ENCODE data around the gene BAHD1. TPM values are rescaled to one million over a fixed set of nuclear protein-coding genes. Genes with fewer than 3 reads are reported as not detected.

Gene BAHD1
- total RNA-seq, 2 experiments from 2014 or later: 29.6 to 30.0 TPM

DNA sequence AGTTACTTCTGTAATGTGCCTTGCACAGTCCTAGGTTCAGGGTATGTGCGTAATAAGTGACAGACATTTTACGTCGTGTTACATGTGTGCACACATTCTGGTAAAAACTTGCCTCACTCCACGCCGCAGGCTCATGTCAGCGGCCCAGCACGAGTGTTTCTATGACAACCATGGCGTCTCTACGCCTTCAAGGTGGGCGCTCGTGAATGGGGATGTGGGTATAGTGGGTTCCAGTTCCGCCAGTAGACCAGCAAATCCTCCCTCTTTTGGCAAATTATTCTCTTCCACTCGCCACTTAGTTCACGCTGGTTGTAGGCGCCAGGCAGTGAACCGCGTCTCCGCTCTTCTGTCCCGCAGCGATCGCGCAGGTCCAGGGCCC lies 70.3 kb downstream of the BAHD1 start:
- Mint-ChIP-seq H3K4me3 (peak overlapping the region; percentile 85), H3K27me3 (peaks cover 78% of the 10 kb centered on the region), H3K36me3 (no peaks in the 10 kb centered on the region), H3K4me1 (peaks cover 27% of the 10 kb centered on the region), H3K27ac (no peak overlapping the region), H3K9me3 (no peaks in the 10 kb centered on the region)
- POLR2A ChIA-PET: no interaction called here
- ATAC-seq (ENCODE audit: low read depth): peak; percentile 41
- DNase-seq: no peak

DNA sequence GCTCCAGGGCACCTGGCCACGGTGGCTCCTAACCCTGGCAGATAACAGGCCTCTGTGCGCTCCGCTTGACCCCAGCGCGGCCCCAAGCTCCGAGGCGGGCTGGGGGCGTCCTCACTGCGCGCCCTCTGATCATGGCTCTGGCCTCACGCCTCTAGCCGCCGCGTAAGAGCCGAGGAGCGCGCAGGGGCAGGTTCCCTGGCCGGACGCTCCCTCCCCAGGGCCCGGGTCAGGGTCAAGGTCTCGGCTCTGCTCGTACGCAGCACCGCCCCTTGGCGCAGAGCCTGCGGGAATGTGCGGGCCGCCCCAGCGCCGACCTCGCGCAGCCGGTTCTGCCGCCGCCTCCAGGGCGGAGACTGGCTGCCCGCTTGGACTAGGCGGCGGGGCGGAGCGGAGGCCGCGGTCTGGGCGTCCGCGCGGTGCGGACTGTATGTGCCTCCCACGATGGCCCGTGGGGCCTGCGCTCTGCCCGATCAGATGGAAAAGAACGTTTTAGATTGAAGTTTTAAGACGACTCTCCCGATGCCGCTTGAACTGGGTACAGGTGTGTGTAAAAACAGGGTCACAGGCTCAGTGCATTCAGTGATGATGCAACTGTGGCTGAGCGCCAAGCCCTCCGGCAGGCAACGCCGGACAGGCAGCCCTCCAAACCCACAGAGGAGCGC lies 70.8 kb downstream of the BAHD1 start:
- Mint-ChIP-seq H3K4me1 (peaks cover 22% of the 10 kb centered on the region), H3K27ac (no peak overlapping the region), H3K36me3 (no peaks in the 10 kb centered on the region), H3K4me3 (peak overlapping the region; percentile 85), H3K27me3 (peaks cover 76% of the 10 kb centered on the region), H3K9me3 (no peaks in the 10 kb centered on the region)
- DNase-seq (peak; percentile 55), ATAC-seq (ENCODE audit: low read depth) (peak; percentile 44)
- POLR2A ChIA-PET: no interaction called here

- Mint-ChIP-seq H3K36me3 (no peaks in the 10 kb centered on the region), H3K27ac (no peak overlapping the region), H3K27me3 (peaks cover 68% of the 10 kb centered on the region), H3K4me3 (peak overlapping the region; percentile 47), H3K4me1 (peaks cover 17% of the 10 kb centered on the region), H3K9me3 (no peaks in the 10 kb centered on the region)
- no peak for ATAC-seq (ENCODE audit: low read depth)
- POLR2A ChIA-PET: no interaction called here
- no peak for DNase-seq
Observed at GRCh38 chr15:40512440-40512839, 71.7 kb downstream of the BAHD1 start.

- Mint-ChIP-seq H3K27me3 (peaks cover 60% of the 10 kb centered on the region), H3K4me1 (peaks cover 14% of the 10 kb centered on the region), H3K4me3 (no peak overlapping the region), H3K9me3 (no peaks in the 10 kb centered on the region), H3K36me3 (no peaks in the 10 kb centered on the region), H3K27ac (no peak overlapping the region)
- ATAC-seq (ENCODE audit: low read depth) (no peak), DNase-seq (no peak)
- POLR2A ChIA-PET: no interaction called here
Observed at GRCh38 chr15:40513609-40514008, 72.9 kb downstream of the BAHD1 start.

GRCh38 chr15:40516322-40516721 lies 75.6 kb downstream of the BAHD1 start:
- Mint-ChIP-seq H3K9me3 (no peaks in the 10 kb centered on the region), H3K36me3 (no peaks in the 10 kb centered on the region), H3K4me1 (peaks cover 9% of the 10 kb centered on the region), H3K27ac (no peak overlapping the region), H3K27me3 (peaks cover 39% of the 10 kb centered on the region), H3K4me3 (no peak overlapping the region)
- POLR2A ChIA-PET: no interaction called here
- ATAC-seq (ENCODE audit: low read depth) (no peak), DNase-seq (no peak)

Other genes with a start within 250 kb of the BAHD1 start
- gene PAK6, start 201.9 kb upstream of the BAHD1 start, total RNA-seq: 1 to 10 TPM in 1 of 2 experiments, under 1 TPM in 1; 0.91 to 1.3 TPM
- gene ANKRD63, start 157.9 kb upstream of the BAHD1 start, total RNA-seq: under 1 TPM in 1 of 2 experiments, not detected in 1; 0.26 TPM
- 100 to 1,000 TPM; 173 to 174 TPM for gene PLCB2, start 133.0 kb upstream of the BAHD1 start, total RNA-seq
- gene INAFM2, start 117.3 kb upstream of the BAHD1 start, total RNA-seq: 1 to 10 TPM; 8.8 to 9.4 TPM
- 1 to 10 TPM; 2.3 to 2.6 TPM for gene CCDC9B, start 100.0 kb upstream of the BAHD1 start, total RNA-seq
- gene PHGR1, start 89.9 kb upstream of the BAHD1 start, total RNA-seq: not detected
- gene DISP2, start 82.7 kb upstream of the BAHD1 start, total RNA-seq: 1 to 10 TPM; 1.5 to 2.0 TPM
- 10 to 100 TPM; 47.0 to 49.5 TPM for gene KNSTRN, start 58.2 kb upstream of the BAHD1 start, total RNA-seq
- gene IVD, start 35.2 kb upstream of the BAHD1 start, total RNA-seq: 10 to 100 TPM; 92.4 to 95.2 TPM
- gene CHST14, start 30.0 kb downstream of the BAHD1 start, total RNA-seq: 10 to 100 TPM in 1 of 2 experiments, 1 to 10 TPM in 1; 9.8 to 10.8 TPM
- 10 to 100 TPM; 26.2 to 26.8 TPM for gene CCDC32, start 124.1 kb downstream of the BAHD1 start, total RNA-seq
- 10 to 100 TPM; 15.8 to 17.7 TPM for gene RPUSD2, start 128.3 kb downstream of the BAHD1 start, total RNA-seq
- 10 to 100 TPM; 43.8 to 46.2 TPM for gene KNL1, start 153.3 kb downstream of the BAHD1 start, total RNA-seq

All from activated naive CD8-positive, alpha-beta T cell treated with anti-CD3 and anti-CD28 coated beads, Interleukin-2, amount 10 ng/mL, durations not matched to agents 7 days and 5 days (primary cell).